Cardiac muscle cell (in vitro differentiated cells and primary cell): Measurements from ENCODE around the gene CFAP210. TPM values are rescaled to one million over a fixed set of nuclear protein-coding genes. Genes with fewer than 3 reads are reported as not detected.

Source experiments
- DNase-seq, 2 donors: peaks; one replicate each; pipeline versions ENCODE4 v3.0.0 to v3.0.0-alpha.2; 2010 to 2017; ENCODE audit warnings: low read depth in 1 of 2, low spot score in 1 of 2
- H3K27ac ChIP-seq: fragments of 200-600 bp; sonication (generic); 2 replicates; pipeline ENCODE4 v1.5.1; 2016
- H3K27me3 ChIP-seq: fragments of 200-600 bp; sonication (generic); 2 replicates; pipeline ENCODE4 v1.6.0; 2016; ENCODE audit warnings: control low read depth
- H3K36me3 ChIP-seq: fragments of 200-600 bp; sonication (generic); 2 replicates; pipeline ENCODE4 v1.5.1; 2016; ENCODE audit warnings: control low read depth
- H3K4me1 ChIP-seq: fragments of 200-600 bp; sonication (generic); 2 replicates; pipeline ENCODE4 v1.8.1; 2017; ENCODE audit warnings: low read depth, mild to moderate bottlenecking, mixed run types
- H3K4me3 ChIP-seq: fragments of 200-600 bp; sonication (generic); 2 replicates; pipeline ENCODE4 v1.5.1; 2016; ENCODE audit warnings: mild to moderate bottlenecking
- H3K9me3 ChIP-seq: fragments of 200-600 bp; sonication (generic); 2 replicates; pipeline ENCODE4 v1.5.1; 2017; ENCODE audit warnings: low read depth, mild to moderate bottlenecking, control low read depth
- polyA plus RNA-seq: library from polyadenylated mRNA; unstranded; fragments of >200 nt; fragmentation: Nextera tagmentation; extraction: Ambion mirVana; gene quantifications from 2 replicates; pipeline ENCODE4 v1.2.1, GENCODE V29; 2016
- total RNA-seq: library from RNA; depleted of rRNA; stranded (reverse); fragments of >200 nt; gene quantifications from 2 replicates; pipeline ENCODE4 v1.2.3, GENCODE V29; 2016
- TF ChIP-seq, protein P1 (sequence below): IDR thresholded peaks from 2 replicates; pipeline ENCODE4 v1.5.1; 2012; ENCODE audit warnings: low read depth, mild to moderate bottlenecking, low read length

Gene CFAP210
- total and polyA plus RNA-seq, 2 experiments from 2014 or later = 0.28 TPM; not detected in 1

DNA sequence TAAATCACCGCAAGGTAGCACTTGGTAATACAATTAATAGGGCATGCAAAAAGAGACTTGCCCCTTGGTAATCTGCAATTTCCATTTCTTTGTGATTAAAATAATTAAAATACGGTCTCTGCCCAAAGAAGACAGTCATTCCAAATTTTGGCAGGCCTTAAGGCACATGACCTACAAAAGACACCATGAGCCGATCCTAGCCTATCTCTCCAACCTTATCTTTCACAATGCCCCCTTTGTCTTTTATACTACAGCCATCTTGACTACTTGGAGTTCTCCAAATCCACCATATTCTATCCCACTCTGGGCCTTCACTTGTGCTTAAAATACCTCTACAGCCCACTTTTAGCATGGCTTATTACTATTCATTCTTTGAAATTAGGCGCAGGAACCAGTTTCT, 23.3 kb downstream of the CFAP210 start:
- H3K27me3 ChIP-seq = no peaks in the 10 kb centered on the region
- TF ChIP-seq, protein P1, sequence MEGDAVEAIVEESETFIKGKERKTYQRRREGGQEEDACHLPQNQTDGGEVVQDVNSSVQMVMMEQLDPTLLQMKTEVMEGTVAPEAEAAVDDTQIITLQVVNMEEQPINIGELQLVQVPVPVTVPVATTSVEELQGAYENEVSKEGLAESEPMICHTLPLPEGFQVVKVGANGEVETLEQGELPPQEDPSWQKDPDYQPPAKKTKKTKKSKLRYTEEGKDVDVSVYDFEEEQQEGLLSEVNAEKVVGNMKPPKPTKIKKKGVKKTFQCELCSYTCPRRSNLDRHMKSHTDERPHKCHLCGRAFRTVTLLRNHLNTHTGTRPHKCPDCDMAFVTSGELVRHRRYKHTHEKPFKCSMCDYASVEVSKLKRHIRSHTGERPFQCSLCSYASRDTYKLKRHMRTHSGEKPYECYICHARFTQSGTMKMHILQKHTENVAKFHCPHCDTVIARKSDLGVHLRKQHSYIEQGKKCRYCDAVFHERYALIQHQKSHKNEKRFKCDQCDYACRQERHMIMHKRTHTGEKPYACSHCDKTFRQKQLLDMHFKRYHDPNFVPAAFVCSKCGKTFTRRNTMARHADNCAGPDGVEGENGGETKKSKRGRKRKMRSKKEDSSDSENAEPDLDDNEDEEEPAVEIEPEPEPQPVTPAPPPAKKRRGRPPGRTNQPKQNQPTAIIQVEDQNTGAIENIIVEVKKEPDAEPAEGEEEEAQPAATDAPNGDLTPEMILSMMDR = no peak
- no peaks in the 10 kb centered on the region for H3K36me3 ChIP-seq
- H3K27ac ChIP-seq = no peak overlapping the region
- H3K4me3 ChIP-seq = no peak overlapping the region
- DNase-seq = no peak
- no peaks in the 10 kb centered on the region for H3K4me1 ChIP-seq
- H3K9me3 ChIP-seq = no peaks in the 10 kb centered on the region

DNA sequence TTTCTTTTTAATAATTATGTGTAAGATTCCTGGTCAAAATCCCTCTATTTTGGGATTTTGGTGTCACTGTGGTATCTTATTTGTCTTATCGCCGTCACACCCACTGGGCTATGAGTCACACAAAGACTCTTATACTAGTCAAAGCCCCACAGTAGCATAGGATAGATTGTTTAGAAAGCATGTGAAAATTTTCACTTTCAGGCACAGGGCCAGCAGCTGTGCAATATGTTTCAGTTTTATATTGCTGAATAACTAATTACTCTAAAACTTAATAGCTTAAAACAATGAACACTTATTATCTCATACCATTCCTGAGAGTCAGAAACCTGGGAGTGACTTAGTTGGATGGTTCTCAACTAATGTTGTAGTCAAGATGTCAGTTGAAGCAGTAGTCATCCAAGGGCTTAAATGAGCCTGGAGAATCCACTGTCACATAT, 24.0 kb downstream of the CFAP210 start:
- TF ChIP-seq, protein P1 = no peak
- Histone ChIP-seq H3K4me1 (peaks cover 2% of the 10 kb centered on the region), H3K4me3 (no peak overlapping the region), H3K36me3 (no peaks in the 10 kb centered on the region), H3K27ac (no peak overlapping the region), H3K27me3 (no peaks in the 10 kb centered on the region), H3K9me3 (no peaks in the 10 kb centered on the region)
- peak in 1 of 2 donors; percentile 68 for DNase-seq

DNA sequence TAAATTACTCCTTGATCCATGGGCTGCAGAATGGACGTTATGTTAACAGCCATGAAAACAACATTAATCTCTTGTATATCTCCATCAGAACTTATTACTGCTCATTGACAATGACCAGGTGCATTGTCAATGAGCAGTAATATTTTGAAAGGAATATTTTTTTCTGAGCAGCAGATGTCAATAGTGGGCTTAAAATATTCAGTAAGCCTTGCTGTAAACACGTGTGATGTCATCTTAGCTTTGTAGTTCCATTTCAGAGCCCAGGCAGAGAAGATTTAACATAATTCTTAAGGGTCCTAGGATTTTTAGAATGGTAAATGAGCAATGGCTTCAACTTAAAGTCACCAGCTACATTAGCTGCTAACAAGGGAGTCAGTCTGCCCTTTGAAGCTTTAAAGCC, 26.6 kb downstream of the CFAP210 start:
- no peak for DNase-seq
- Histone ChIP-seq H3K27ac (no peak overlapping the region), H3K4me1 (peaks cover 3% of the 10 kb centered on the region), H3K4me3 (no peak overlapping the region), H3K27me3 (no peaks in the 10 kb centered on the region), H3K9me3 (no peaks in the 10 kb centered on the region), H3K36me3 (no peaks in the 10 kb centered on the region)
- TF ChIP-seq, protein P1 = no peak

DNA sequence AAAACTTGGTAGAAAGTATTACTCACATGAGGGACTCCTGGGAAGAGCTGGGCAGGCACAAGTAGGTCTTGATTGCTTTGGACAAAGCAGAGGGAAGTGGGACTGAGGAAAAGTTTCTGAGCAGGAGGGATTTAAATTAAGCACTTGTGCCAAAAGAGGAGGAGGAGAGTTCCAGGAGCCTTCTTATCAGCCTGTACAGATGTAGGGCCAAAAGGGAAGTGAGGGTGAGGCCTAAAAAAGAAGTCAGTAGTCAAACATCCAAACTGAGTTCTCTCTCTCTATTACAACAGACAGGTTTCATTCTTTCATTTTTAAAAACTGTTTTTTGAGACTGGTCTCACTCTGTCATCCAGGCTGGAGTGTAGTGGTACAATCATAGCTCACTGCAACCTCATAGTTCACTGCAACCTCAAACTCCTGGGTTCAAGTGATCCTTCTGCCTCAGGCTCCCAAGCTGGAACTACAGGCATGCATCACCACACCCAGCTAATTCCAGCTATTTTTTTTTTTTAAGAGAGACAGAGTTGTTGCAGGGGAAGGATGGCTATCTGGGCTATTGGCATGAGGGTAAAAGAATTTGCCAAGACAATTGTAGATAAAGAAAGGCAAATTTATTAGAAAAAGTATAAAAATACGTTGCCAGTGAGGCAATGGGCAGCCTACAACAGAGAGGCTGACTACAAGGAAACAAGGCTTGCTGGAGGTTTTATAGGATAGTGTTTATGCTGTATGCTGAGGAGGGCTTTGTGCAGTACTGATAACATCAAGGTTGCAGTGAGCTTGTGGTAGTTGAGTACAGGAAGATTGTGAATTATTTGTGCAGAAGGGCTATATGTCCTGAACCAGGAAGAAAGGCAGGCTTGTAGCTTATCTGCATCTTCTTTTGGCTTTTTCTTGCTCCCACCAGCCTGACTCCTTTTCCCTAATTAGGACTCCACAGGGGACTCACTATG, 29.0 kb downstream of the CFAP210 start:
- peak in 1 of 2 donors; percentile 71 for DNase-seq
- Histone ChIP-seq H3K27ac (peak overlapping the region; percentile 13), H3K36me3 (no peaks in the 10 kb centered on the region), H3K9me3 (no peaks in the 10 kb centered on the region), H3K4me3 (no peak overlapping the region), H3K27me3 (no peaks in the 10 kb centered on the region), H3K4me1 (peaks cover 3% of the 10 kb centered on the region)
- TF ChIP-seq, protein P1 = no peak

DNA sequence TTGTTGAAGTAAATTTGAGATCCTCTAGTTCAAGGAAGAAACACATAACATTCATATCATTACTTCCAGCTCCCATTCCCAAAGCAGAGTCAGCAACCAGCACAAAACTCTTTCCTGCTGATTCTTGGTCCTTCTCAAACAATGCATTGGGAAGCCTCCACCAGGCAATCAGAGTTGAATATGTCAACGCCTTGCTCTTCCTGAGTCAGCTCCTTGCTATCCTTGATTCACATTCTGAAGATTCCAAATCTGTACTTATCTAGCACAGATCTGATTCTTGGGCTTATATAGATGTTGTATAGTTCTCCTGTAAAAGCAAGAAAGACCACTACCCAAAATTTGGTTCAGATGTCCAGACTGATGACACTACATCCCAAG, 29.6 kb downstream of the CFAP210 start:
- Histone ChIP-seq H3K9me3 (no peaks in the 10 kb centered on the region), H3K36me3 (no peaks in the 10 kb centered on the region), H3K4me3 (no peak overlapping the region), H3K27me3 (no peaks in the 10 kb centered on the region), H3K27ac (peak overlapping the region; percentile 13), H3K4me1 (peaks cover 3% of the 10 kb centered on the region)
- peak in 1 of 2 donors; percentile 11 for DNase-seq
- TF ChIP-seq, protein P1 = no peak
